Activated naive CD4-positive, alpha-beta T cell treated with anti-CD3 and anti-CD28 coated beads, Interleukin-2, amount 50 U/mL, for 16 hours (primary cell): Measurements from ENCODE around the gene PCLO.

ENCODE experiments used
- DNase-seq: peaks from one replicate; pipeline ENCODE4 v3.0.0-alpha.2; 2020

The PCLO gene

DNA sequence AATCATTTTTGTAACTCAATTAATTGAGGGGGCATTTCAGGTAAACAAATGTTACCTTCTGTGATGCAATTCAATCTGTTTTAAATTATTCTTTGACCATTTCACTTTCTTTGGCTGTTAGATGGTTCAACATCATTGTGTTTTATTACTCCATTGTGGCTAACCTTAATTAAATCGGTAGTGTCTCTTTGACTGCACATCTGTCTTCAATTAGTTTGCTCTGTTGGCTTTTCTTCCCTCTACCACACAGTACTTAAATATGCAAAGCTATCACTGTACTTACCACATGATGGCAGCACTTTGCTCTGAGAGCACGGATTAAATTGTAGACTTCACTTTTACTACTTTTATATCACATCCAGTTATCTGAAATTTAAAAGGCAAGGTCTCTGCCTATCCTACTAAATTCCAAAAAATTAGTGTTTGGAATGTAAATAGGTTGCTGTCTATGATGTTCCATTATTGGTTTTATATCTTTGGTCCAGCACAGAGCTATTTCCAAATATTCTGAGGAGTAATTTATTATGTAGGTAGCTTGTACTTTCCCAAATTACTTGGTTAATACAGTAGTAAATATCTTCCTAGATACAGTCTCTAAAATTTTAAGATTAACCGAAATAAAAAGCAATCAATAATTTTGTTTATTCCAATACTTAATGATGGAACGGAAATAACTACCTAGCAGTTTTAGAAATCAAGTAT lies 352.0 kb downstream of the PCLO start:
- DNase-seq: no peak

DNA sequence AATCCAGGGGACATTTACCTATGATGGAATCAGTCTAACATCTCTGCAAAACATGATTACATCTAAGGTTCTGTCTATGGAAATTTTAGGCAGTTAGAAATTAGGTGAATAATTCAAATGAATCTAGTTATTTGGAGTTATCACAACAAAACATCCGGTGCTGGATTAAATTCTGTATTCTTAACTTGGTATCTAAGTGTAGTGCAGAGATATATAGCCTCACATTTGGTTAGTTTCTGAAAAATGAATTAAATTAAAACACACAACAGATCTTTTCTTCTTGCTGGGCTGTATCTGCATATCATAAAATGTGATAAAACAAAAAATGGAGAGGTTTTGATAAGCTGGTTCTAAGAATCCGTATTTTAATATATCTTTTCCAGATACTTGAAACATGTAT lies 354.1 kb downstream of the PCLO start:
- no peak for DNase-seq

DNA sequence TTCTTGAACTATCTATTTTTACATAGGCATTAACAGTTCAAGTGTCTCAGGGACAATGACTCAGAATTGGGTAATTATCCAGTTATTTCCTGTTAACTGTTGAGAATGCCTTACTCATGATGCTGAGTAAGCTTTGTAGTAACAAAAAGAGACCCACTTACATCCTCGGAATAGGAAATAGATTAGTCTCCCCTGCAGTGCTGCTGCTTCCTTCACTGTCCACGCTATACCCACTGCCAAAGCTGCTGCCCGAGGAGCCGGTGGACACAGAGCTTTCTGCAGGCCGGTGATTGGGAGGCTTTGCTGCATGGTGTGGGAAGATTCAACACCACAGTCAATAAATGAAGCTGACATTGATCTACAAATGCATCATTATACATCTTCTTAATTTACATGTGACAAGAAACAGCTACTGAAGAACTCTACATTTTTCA lies 357.1 kb downstream of the PCLO start:
- no peak for DNase-seq

DNA sequence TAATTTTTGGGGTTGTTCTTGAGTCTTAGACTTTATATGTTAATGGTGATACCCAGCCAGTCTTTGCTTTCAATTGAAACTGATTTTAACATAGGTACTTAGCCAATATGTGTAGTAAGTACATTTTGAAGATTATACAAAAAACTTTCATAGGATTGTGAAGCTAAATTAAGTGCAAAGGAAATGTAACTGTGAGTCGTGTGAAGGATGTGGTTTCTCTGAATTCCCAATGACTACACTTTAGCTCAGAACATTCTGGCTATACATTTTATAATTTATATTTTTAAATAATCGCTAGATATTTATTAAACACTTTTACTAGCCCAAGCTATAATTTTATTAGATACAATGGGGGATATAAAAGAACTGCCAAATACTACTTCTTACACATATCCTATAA lies 359.3 kb downstream of the PCLO start:
- no peak for DNase-seq

DNA sequence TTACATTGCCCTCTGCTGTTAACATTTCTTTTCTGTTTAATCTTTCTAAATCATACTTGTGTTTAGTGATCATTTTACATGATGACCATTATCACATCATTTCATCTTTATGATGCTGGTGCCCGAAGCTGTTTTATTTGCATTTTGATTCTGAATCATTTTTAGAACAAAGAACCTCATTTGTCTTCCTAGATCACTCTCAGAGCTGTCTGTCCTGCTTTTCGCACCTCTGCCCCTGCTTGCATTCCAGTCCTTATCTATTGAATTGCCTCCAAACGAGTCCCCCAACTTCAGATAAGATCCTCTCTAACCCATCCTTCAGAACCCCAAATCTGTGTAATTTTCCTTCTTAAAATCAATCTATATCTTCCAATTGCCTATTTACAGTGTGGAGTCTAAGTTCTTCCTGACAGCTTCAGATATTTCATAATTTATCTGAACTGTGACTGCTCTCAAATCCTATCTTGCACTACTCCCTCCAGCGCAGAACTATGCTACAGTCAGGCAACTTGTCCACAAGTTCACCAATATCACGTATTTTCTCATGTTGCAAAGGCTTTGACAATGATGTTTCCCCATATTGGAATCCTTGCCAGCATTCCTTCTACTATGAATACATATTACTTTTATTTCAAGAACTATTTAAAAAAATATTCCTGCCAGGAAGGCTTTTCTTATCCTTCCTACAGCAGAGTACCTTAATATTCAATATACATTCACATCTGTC lies 372.6 kb downstream of the PCLO start:
- DNase-seq: no peak

DNA sequence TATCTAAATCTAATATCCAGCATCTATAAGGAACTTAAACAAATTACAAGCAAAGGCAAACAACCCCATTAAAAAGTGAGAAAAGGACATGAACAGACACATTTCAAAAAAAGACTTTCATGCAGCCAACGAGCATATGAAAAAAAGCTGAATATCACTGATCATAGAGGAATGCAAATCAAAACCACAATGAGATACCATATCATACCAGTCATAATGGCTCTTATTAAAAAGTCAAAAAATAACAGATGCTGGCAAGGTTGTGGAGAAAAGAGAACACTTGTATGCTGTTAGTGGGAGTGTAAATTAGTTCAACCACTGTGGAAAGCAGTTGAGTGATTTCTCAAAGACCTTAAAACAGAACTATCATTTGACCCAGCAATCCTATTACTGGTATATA lies 384.7 kb downstream of the PCLO start:
- no peak for DNase-seq

DNA sequence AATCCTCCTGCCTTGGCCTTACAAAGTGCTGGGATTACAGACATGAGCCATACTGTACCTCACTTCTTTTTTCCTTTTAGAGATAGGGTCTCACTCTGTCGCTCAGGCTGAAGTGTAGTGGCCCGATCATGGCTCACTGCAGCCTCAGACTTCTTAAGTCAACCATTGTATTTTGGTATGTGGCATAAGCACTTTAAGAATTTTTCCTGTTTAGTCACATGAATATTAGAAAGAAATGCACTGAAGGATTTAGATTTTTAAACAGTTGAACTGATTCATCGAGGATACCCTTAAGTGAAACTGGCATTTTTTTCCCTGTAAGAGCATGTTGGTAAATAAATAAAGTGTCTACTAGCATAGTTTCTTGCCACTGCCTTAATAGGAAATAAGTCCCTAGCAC lies 399.8 kb downstream of the PCLO start:
- no peak for DNase-seq

DNA sequence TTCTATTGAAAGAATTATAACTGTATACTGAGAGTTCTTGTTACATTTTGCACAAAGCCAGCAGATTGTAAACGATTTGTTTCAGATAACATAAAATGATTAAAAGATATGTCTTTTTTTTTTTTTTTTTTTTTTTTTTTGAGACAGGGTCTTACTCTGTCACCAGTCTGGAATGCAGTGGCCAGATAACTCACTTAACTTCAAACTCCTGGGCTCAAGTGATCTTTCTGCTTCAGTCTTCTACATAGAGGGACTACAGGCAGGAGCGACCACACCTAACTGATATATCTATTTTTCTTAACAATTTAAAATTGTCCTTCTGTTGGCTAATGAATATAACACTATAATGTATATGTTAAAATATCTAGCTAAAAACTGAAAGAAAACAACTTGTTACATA lies 401.9 kb downstream of the PCLO start:
- no peak for DNase-seq

DNA sequence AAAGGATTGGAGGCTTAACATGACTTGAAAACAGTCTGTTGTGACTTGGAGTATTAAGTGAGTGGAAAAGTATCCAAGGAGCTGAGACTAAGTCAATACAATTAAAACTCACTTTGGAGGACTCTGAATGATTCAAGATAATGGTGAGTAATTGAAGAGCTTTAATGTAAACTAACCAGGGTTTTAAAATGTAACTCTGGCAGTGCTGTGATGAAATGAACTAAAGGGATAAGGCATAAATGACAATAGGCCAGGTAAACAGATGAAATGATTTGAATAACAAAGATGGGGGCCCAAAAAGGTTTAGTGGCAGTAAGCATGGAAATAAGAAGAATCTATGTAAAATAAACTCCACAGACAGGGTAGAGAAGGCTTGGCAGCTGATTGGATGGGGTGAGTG lies 402.6 kb downstream of the PCLO start:
- DNase-seq: no peak

DNA sequence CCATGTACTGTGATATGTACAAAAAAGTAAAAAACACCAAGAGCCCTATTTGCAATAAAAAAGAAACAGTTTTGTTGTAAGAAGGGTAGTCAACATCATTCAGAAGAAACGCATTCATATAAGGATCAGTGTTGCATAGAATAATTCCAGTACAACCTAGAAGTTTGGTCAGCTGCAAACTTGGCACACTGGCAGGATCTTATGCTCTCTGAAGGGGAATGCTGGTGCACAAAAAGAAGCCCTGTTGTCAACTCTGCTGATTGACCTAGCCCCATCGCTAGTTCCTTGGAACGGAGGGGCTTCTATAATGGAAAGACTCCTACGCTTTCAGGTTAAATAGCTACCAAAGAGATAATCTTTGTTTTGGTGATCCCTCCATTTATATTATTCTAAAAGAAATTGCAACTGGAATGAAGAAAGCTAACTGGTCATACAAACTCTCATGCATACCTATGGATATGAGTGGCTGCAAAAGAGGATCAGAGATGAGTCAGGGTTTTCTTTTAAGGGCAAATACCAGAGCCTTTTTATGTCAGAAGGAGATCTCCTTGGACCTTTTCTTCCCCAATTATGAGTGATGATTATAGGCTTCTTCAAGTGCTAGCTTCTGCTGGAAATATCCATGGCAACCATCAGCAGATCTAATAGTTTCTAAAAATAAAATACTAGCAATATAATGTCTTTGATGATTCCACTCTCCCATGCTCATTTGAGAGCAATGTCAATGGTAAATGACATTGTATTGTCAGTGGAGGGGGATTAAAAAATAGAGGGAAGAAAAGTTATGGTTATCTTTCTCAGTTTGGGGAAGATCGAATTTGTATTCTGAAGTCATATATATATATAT lies 406.8 kb downstream of the PCLO start:
- DNase-seq: no peak

DNA sequence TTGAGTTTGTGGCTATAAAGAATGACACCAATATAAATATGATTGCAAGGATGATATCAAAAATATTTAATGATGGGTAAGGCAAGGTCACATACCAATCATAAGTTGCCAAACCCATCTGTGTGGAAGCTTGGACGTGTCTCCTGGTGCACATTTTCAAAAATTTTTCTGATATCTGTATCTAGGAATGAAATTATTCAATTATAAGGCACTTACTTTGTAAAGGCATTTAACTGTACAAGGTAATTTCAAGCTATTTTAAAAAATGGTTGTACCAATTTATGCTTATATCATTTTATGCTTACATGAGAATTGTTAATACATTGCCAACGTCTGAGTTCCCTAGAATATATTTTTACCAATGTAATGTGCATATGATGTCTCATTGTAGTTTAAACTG lies 412.7 kb downstream of the PCLO start:
- DNase-seq: no peak

DNA sequence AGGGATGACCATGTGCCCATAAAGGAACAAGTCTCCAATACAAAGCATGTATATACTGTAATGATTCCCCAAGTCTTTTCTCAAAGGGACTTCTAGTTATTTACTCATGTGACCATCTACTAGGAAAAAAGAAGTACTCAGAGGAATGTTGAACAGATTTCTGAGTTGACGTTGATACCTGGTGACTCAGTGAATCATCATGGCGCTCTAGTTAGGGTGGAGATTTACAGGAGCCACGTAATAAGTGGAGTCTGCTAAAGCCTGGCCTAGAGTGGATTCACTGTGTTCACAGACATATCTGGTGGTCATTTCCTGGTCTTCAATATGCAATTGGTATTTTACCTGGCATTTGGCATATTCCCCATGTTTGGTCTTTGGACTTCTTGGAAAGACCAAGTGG lies 416.9 kb downstream of the PCLO start:
- no peak for DNase-seq

DNA sequence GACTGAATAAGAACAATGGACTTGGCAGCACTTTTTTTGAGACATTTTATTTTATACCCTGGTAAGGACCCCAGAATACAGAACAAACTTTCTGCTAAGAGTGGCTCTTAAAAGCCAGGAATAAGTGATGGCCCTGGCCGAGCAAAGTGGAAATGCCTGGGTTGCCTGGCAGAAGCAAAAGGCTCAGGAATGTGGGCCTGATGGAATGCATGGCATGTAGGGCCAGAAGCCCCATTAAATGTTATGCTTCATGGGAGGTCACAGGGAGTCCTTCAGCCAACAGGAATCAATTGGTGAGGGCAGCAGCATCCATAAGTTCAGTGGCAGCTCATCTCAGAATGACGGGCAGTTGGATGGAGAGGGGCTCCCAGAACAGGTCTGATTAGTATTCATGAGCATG lies 417.6 kb downstream of the PCLO start:
- DNase-seq: no peak

DNA sequence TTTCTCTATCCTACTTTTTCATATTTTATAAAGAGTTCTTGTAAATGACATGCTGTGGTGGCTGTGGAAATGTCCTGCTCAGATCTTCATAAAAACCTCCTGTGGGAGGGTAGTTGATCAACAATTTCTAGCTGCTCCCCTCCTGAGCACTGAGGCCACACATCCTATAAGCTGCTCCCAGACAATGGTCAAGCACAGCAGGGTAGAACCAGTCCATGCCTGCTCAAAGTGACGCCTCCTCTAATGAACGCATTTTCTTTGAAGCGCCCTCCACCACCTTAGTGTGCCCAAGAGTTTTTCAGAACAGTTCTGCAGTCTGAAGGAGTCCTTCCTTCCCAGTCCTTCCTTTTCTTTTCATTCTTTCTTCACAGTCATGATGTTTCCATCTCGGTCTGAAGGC lies 420.5 kb downstream of the PCLO start:
- no peak for DNase-seq

DNA sequence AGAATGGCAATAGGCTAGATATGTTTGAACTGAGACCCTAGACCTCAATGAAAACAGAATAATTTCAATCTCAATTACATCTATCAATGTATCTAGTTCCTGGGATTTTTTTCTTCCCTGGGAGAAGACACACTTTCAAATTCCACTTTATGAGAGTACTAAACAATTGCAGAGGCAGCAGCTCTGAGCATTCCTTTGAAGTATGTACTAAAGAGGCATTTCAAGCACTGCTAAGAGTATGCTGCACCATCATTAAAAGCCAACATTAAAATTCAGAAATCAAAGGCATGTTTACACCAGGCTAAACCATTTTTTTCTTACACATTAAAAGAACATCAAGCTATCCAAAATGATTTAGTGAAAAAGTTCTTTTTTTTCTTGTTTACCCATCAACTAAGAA lies 421.2 kb downstream of the PCLO start:
- no peak for DNase-seq

DNA sequence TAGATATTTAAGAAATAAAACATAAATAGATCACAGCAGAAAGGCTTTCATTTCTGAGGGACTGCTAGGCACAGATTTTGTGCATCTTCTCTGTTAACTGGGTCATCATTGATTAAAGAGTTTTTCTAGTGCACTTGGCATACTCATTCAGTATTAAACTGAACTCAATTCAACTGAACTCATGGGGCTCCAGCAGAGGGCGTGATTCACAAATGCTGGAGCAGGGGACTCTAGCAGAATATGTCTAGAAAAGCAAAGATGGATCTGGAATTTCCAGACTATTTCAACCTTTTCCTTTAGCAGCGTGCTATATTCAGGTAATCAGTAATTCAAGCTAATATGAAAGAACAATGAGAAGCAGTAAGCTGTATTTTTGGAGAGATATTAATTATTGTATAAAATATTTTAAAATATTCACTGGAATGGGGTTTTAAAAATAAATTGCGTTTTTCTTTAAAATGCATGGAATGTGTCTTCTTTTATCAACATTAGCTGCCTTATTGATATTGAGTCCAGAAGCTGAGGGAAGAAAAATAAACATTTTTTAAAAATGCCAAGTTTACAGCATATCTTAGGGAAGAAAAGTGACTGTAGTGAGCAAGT lies 422.3 kb downstream of the PCLO start:
- DNase-seq: no peak

DNA sequence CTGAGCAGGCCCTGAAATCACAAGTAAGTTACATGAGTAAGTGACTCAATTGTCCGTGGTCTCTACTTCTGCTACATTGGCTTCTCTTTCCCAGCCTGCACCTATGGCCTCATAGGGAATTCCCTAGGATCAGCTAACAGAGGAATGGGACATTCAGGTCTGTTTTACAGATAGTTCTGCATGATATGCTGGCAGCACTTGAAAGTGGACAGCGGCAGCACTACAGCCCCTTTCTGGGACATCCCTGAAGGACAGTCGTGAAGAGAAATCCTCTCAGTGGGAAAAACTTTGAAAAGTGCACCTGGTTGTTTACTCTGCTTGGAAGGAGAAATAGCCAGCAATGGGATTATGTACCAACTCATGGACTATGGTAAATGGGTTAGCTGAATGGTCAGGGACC lies 426.1 kb downstream of the PCLO start:
- DNase-seq: no peak

DNA sequence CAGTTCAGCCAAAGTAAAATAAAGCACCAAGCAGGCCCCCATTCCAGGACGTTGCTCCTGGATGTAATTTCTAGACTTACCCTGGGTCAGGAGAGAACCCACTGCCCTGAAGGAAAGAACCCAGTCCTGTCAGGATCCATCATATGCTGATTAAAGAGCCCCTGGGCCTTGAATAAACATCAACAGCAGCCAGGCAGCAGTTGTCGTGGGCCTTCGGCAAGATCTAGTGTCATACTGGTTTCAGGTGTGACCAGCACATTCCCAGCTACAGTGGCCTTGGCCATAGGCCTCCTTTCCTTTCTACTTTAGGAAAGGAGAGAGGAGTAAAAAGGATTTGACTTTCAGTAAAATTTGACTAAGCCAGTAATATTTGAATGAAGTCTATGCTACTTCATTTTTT lies 430.0 kb downstream of the PCLO start:
- no peak for DNase-seq

DNA sequence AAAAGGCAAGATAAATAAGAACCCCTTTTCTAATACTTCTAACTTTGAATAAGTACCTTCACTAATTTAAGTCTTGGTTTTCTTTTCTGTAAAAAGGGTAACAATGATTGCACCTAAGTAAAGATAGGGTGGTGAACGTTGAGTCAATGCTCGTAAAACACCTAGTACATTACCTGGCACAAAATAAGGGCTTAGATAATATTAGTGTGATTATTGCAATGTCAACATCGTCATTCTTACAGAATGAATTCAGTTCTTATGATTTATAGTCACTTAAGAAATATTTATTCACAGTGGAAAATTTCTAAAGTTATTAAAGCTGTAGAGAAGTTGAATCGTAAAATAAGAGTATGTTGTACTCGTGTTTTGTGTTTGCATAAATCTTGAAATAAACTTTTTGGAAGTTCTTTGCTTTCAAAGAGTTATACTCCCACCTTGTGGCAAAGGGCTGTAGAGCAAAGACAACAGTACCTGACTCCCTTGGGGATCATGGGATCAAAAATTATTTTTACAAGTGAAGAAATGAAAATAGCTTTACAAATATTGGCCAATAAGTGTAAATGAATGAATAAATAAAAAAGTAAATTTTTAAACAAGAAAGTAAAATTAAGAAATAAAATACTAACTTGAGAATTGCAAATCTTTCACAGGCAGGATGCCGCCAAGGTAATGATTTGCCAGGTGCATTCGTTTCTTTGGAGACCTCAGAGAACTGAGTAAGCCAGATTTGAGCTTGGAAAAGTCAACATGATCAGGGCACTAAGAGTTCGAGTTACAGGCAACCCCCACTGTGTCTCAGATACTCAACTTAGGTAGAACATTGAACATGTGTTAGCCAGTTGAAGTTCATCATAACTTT lies 433.3 kb downstream of the PCLO start:
- no peak for DNase-seq

DNA sequence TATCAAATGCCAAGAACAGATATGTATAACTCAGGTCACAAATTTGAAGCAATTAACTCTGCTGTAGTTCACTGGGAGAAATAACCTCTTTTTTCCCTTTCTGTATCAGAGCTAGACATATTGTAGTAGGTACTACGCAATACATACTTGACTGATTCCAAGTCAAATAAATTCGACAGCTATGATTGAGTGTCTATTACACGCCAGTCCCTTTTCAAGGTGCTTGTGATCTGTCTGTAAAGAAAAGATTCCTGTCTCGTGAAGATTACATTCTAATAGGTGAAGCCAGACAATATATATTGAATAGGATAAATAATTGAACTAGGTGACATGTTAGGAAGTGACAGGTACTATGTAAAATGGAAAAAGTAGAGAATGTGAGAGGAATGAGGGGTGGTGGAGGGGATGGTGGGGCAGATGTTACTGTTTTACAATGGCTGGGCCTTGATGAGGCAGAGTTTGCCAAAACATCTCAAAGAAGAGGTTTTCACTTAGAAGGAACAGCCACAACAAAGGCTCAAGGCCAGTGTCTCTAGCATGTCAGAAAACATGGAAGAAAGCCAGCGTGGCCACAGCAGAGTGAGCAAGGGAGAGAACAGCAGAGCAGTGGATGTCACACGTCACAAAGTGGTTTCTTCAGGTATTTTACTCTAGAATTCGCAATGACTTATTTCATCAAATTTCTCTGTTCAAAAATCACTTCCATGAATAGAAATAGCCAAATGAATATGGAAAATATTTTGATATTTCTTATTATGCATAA lies 436.5 kb downstream of the PCLO start:
- no peak for DNase-seq

DNA sequence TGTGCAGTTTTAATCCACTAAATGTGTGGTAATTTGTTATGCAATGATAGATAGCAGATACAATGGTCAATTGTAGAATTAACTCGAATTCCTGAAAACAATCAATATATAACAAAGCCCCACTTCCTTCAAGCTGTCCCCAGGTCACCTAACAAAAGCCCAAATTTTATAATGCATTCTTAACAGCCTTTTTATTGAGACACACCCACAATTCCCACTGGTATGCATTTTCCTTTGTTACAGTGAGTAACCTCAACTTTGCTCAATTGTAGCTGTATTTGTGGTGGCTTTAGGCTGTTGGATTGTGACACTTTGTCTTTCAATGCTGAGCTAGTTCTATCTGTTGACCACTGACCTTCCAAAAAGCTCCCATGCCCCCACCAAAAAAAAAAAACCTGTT lies 439.3 kb downstream of the PCLO start:
- DNase-seq: no peak

DNA sequence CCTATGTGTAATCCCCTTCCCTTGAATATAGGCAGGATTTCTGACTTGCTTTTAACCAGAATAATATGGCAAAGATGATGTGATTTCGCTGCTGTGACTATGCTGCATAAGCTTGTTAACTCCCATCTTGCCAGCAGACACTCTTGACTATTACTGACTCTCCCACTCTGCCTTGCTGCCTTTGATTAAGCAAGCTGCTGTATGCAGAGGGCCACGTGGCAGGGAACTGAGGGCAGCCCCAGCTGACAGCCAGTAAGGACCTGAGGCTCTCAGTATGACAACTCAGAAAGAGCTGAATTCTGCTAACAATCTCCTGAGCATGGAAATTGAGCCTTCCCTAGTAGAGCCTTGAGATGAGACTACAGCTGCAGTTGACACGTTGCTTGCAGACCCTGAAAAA lies 439.7 kb downstream of the PCLO start:
- no peak for DNase-seq
